CD4-positive, alpha-beta T cell treated with Interleukin-4 for 4 hours (primary cell): ENCODE results near the gene ENO1.
"Not testable (repeated sequence)": the region's sequence is repeated elsewhere in the genome, so short reads cannot be mapped to it uniquely, and the experiment has no call there.

Experiments
- DNase-seq: peaks from one replicate; pipeline ENCODE4 v3.0.0-alpha.2; 2020

The ENO1 gene

GRCh38 chr1:8892026-8892425 lies 13.5 kb upstream of the ENO1 start:
- no peak for DNase-seq

GRCh38 chr1:8891401-8891800 lies 12.9 kb upstream of the ENO1 start:
- DNase-seq, result no peak

- DNase-seq, result no peak
Observed at GRCh38 chr1:8889925-8890785, 11.7 kb upstream of the ENO1 start.

GRCh38 chr1:8889103-8889846 lies 10.8 kb upstream of the ENO1 start:
- no peak for DNase-seq

DNA sequence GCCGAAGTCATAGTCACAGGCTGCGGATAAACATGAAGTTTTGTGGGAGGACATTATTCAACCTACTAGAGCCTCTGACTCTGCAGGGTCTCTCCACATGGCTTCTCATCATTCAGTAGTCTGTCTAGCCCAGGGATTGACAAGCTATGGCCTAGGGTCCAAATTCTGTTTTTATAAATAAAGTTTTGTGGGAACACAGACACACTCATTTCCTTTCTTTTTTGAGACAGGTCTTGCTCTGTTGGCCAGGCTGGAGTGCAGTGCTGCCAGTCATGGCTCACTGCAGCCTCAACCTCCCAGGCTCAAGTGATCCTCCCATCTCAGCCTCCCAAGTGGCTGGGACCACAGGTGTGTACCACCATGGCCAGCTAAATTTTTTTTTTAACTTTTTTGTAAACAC lies 8.1 kb upstream of the ENO1 start:
- DNase-seq, result no peak

DNA sequence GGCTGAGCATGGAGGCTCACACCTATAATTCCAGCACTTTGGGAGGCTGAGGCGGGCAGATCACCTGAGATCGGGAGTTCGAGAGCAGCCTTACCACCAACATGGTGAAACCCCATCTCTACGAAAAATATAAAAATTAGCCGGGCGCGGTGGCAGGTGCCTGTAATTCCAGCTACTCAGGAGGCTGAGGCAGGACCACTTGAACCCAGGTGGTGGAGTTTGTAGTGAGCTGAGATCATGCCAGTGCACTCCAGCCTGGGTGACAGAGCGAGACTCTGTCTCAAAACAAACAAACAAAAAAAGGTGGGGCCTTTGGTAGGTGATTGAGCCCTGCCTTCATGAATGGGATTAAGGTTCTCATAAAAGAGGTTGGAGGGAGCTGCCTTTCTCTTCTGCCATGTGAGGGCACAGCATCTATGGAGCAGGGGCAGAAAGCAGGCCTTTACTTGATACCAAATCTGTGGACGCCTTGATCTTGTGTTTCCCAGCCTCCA lies 7.6 kb upstream of the ENO1 start:
- DNase-seq, result not testable (repeated sequence)

DNA sequence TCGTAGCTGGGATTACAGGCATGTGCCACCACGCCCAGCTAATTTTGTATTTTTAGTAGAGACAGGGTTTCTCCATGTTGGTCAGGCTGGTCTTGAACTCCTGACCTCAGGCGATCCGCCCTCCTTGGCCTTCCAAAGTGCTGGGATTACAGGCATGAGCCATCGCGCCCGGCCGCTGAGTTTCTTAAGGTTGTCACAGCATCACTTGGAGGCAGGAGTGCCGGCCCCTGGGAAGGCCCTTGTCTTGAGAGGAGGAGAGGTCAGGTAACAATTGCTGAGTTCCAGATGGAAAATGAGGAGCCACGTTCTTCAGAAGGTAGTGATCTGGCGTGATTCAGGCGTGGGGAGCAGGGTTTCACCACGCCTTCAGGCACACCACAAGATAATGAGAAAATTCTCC lies 5.6 kb upstream of the ENO1 start:
- DNase-seq, result not testable (repeated sequence)

- DNase-seq, result no peak
Observed at GRCh38 chr1:8883491-8883890, 5.0 kb upstream of the ENO1 start.

DNA sequence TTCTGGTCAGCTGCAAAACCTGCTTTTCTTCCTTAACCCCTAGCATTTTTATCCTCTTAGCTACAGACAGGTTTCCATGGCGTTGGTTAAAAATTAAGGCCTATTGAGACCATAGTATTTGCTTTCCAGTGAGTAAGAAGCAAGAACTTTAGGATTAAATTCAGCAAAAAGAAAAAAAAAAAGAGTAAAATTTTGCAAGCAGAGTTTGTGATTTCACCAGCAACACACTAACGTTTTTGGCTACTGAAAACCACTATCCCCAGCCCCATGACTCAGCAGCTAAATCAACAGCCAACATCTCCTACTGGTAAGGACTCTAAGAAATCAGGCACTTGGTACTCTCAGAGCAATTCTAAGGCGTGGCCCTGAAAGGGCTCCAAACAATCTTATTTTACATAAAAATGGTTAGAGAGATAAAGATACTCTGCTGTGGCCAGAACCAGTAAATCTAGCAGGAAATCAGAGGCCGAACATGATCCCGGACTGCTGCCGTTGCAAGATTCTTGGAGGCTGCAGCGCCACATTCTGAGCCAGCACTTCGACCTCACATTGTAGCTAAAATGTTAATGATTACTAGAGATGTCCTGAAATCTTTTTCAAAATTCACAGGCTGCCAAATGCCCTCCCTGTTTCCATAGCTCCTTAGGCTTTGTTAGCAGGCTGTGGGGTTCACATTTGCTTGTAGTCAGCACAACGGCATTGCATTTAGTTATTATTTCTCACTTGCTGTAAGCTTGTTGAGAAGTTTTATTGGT lies 1.6 kb upstream of the ENO1 start:
- DNase-seq, result peak; percentile 80

GRCh38 chr1:8879464-8879921 lies 1.0 kb upstream of the ENO1 start:
- DNase-seq, result no peak

- DNase-seq, result peak; percentile 98
Observed at GRCh38 chr1:8878698-8879463, 395 bp upstream of the ENO1 start.

GRCh38 chr1:8876087-8876486 lies 2.4 kb downstream of the ENO1 start:
- no peak for DNase-seq

GRCh38 chr1:8875216-8875861 lies 3.1 kb downstream of the ENO1 start:
- DNase-seq, result peak; percentile 38

DNA sequence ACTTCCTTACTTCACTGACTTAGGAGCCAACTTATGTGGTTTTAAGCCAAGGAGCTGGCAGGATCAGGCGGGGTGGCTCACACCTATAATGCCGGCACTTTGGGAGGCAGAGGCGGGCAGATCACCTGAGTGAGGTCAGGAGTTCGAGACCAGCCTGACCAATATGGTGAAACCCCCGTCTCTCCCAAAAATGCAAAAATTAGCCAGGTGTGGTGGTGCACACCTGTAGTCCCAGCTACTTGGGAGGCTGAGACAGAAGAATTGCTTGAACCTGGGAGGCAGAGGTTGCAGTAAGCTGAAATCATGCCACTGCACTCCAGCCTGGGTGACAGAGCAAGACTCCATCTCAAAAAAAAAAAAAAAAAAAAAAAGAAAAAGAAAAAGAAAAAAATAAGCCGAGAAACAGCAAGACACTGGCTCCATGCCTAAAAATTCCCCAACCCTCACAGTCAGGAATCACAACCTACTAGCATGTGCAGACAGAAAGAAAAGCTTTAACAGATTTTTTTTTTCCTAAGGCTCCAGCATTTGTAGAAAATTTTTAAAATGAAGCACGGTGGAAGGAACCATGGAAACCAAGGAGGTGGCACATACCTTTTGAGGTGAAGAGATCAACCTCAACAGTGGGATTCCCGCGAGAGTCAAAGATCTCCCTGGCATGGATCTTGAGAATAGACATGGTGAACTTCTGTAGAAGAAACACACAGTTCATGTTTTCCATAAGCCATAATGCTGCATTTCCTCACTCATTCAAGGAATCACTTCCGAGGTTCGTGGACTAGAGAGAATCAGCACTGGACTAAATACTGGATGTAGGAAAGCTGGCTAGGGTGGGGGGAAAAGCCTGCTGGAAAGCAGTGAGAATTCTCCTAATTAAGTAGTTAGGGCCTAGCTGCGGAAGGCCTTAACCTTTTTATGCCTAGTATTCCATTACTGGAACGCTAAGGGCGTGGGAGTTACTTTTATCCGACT lies 4.0 kb downstream of the ENO1 start:
- DNase-seq, result no peak

- DNase-seq, result peak; percentile 90
Observed at GRCh38 chr1:8873506-8874229, 4.8 kb downstream of the ENO1 start.

- no peak for DNase-seq
Observed at GRCh38 chr1:8873001-8873400, 5.5 kb downstream of the ENO1 start.

- no peak for DNase-seq
Observed at GRCh38 chr1:8871965-8872399, 6.5 kb downstream of the ENO1 start.

DNA sequence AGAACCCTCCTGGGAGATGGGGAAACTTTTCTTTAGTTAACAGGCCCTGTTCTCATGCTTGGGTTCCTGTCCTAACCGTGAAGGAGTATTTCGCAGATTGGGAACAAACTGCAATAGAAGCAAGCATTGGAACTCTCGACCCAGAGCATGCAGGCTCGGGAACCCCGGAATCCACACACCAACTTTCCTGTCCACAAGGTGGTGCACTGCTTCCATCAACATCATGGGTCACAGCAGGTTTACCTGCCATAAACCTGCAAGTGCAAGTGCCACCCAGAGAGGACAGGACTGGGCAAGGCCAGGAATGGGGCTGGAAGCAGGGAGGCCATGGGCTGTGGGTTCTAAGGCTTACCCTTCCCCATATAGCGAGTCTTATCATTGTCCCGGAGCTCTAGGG lies 6.9 kb downstream of the ENO1 start:
- peak; percentile 18 for DNase-seq

- no peak for DNase-seq
Observed at GRCh38 chr1:8870616-8871538, 7.6 kb downstream of the ENO1 start.
